ENCODE results near the gene EBF3. TPM values are rescaled to one million over a fixed set of nuclear protein-coding genes. Genes with fewer than 3 reads are reported as not detected.

Gene EBF3
- total and polyA plus RNA-seq, 2 experiments from 2014 or later: 0.22 to 0.77 TPM

DNA sequence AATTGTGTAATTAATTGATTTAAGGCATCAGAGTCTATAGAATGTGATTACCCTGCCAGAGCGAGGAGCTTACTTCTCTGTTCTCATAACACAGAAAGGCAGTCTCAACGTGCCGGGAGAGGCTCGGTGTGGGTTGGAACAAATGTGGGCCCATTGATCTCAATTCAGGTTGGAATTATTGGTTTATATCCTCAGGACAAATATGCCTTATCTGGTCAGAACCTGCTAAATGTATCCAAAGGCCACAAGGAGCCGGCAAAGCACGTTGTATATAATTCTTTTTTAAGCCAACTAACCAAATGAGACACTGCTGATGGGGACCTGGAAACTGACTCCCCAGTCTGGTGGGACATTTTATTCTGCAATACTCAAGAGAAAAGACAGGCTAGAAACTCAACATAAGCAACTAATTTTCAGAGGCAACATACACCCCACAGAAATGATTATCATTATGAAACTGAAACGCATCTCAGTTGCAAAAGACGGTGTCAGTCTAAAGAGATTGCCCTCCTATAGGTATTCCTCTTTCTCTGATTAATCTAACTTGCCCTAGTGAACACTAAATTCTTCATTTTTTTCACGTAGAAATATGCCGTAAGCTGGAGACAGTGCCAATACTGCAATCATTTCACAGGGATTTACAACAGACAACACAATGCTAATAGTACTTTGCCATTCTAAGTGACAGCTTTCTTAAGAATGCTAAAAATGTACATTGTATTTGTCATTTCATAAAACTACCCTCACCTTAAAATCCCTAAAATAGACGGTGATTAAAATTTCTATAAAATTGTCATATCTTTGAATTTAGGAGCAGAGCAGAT lies 9.4 kb downstream of the EBF3 start:
- Histone ChIP-seq H4K20me1 (ENCODE audit: insufficient read depth, poor library complexity, severe bottlenecking) (no peaks in the 10 kb centered on the region), H3K27me3 (peaks cover 59% of the 10 kb centered on the region), H3K36me3 (replicated peaks; ENCODE audit: insufficient read depth, low read depth) (no peaks in the 10 kb centered on the region), H3K9me2 (replicated peaks; ENCODE audit: insufficient read depth) (no peaks in the 10 kb centered on the region), H2AFZ (no peak overlapping the region), H3K4me1 (ENCODE audit: insufficient read depth) (peaks cover 15% of the 10 kb centered on the region), H3K27ac (no peak overlapping the region), H3K4me2 (no peak overlapping the region), H3K79me2 (no peaks in the 10 kb centered on the region), H3K9me3 (ENCODE audit: low read depth) (no peaks in the 10 kb centered on the region), H3K4me3 (no peak overlapping the region)
- no peak for DNase-seq (ENCODE audit: low spot score)
- TF ChIP-seq EZH2phosphoT487 (IDR thresholded peaks at IDR 0.05; ENCODE audit: low read depth, severe bottlenecking, unreplicated experiment): no peak
- TF ChIP-seq, protein P1, sequence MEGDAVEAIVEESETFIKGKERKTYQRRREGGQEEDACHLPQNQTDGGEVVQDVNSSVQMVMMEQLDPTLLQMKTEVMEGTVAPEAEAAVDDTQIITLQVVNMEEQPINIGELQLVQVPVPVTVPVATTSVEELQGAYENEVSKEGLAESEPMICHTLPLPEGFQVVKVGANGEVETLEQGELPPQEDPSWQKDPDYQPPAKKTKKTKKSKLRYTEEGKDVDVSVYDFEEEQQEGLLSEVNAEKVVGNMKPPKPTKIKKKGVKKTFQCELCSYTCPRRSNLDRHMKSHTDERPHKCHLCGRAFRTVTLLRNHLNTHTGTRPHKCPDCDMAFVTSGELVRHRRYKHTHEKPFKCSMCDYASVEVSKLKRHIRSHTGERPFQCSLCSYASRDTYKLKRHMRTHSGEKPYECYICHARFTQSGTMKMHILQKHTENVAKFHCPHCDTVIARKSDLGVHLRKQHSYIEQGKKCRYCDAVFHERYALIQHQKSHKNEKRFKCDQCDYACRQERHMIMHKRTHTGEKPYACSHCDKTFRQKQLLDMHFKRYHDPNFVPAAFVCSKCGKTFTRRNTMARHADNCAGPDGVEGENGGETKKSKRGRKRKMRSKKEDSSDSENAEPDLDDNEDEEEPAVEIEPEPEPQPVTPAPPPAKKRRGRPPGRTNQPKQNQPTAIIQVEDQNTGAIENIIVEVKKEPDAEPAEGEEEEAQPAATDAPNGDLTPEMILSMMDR (IDR thresholded peaks at IDR 0.05; ENCODE audit: poor library complexity): no peak
- TF ChIP-seq EZH2 (IDR thresholded peaks at IDR 0.05; ENCODE audit: borderline replicate concordance): no peak
- WGBS (ENCODE audit: low lambda C conversion rate, missing lambda C conversion rate): 84% methylated on average over 11 of the region's 11 CpGs

DNA sequence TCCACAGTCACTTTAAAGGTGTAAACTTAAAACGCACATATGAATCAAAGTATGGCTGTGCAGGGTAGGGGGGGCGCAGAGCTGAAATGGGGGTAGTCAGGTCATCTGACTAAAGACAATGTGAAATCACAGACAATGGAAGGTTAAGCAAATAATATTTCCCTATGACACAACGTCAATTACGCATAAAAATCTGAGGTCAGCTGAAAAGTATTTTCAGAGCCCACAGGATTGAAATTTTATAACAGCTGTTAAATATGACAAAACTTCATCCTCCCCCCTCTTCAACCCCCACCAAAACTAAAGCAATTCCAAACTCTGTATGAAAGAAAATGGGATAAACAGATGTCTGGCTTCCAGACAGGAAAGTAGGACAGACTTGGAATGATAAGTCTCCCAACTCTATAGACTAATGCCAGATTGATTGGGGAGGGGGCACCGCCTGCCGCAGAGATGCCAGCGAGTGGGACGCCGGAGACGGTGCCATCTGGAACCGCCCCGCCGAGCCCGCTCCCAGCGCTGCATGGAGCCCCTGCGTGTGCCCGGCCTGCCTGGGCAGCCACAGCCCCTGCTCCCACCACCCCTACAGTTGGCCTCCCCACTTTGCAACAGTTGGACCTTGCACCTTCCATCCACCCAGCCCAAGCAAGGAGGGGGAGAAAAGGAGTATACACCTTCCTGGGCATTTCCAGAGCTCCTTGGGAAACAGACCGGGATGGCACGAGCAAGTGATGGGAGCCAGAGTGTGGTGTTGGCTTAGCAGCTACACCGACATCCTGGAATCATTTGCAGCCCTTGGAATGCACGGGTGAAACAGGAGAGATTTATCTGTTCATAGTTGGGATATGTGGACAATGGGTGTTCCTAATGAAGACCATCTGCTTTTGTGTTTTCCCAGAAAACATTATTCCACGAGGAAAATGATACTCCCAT lies 10.7 kb downstream of the EBF3 start:
- no peak overlapping the region for H3K27ac ChIP-seq
- H3K4me2 ChIP-seq: no peak overlapping the region
- no peak for DNase-seq (ENCODE audit: low spot score)
- no peak overlapping the region for H2AFZ ChIP-seq
- no peaks in the 10 kb centered on the region for H3K9me3 ChIP-seq (ENCODE audit: low read depth)
- no peaks in the 10 kb centered on the region for H4K20me1 ChIP-seq (ENCODE audit: insufficient read depth, poor library complexity, severe bottlenecking)
- H3K4me1 ChIP-seq (ENCODE audit: insufficient read depth): peaks cover 2% of the 10 kb centered on the region
- no peak overlapping the region for H3K4me3 ChIP-seq
- 88% methylated on average over 22 of the region's 22 CpGs for WGBS (ENCODE audit: low lambda C conversion rate, missing lambda C conversion rate)
- TF ChIP-seq EZH2 (IDR thresholded peaks at IDR 0.05; ENCODE audit: borderline replicate concordance) (no peak), EZH2phosphoT487 (IDR thresholded peaks at IDR 0.05; ENCODE audit: low read depth, severe bottlenecking, unreplicated experiment) (no peak)
- TF ChIP-seq, protein P1 (IDR thresholded peaks at IDR 0.05; ENCODE audit: poor library complexity): no peak
- H3K9me2 ChIP-seq (replicated peaks; ENCODE audit: insufficient read depth): no peaks in the 10 kb centered on the region
- H3K79me2 ChIP-seq: no peaks in the 10 kb centered on the region
- peaks cover 46% of the 10 kb centered on the region for H3K27me3 ChIP-seq
- no peaks in the 10 kb centered on the region for H3K36me3 ChIP-seq (replicated peaks; ENCODE audit: insufficient read depth, low read depth)

DNA sequence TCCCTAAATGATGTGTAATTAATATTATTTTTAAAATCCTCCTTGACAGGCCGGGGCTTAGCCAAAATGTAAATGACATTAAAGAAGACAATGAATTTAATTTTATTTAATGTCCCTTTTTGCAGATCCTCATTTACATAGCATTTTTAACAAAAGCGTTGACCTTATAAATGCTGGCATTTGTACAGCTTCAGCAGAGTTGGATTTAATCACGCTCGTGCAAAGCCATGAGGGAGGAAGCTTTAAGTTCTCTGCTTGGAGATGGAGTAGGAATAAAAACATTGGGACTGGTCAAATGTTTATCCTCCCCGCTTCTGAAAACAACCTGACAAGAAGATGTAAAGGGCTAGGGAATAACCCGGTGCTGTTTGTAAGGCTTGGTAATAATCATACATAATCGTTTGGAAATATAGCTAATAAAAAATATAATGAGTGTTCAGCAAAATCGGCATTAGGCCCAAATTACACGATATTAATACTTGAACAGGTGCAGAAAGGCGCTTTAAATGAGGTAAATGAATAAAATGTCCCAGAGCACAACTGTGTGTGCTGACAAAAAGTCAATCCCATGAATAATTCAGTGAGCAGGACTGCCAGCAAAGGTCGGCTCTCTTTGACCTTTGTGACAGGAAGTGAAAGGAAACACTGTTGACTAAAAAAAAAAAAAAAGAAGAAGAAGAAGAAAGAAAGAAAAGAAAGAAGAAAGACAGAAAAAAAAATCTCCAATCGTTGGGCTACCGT lies 11.5 kb downstream of the EBF3 start:
- TF ChIP-seq EZH2 (IDR thresholded peaks at IDR 0.05; ENCODE audit: borderline replicate concordance): no peak
- TF ChIP-seq, protein P1 (IDR thresholded peaks at IDR 0.05; ENCODE audit: poor library complexity): no peak
- no peak for TF ChIP-seq EZH2phosphoT487 (IDR thresholded peaks at IDR 0.05; ENCODE audit: low read depth, severe bottlenecking, unreplicated experiment)
- Histone ChIP-seq H3K27me3 (peaks cover 38% of the 10 kb centered on the region), H3K4me2 (no peak overlapping the region), H3K4me3 (no peak overlapping the region), H3K9me3 (ENCODE audit: low read depth) (no peaks in the 10 kb centered on the region), H3K9me2 (replicated peaks; ENCODE audit: insufficient read depth) (no peaks in the 10 kb centered on the region), H3K36me3 (replicated peaks; ENCODE audit: insufficient read depth, low read depth) (no peaks in the 10 kb centered on the region), H4K20me1 (ENCODE audit: insufficient read depth, poor library complexity, severe bottlenecking) (no peaks in the 10 kb centered on the region), H2AFZ (no peak overlapping the region), H3K4me1 (ENCODE audit: insufficient read depth) (no peaks in the 10 kb centered on the region), H3K27ac (no peak overlapping the region), H3K79me2 (no peaks in the 10 kb centered on the region)
- DNase-seq (ENCODE audit: low spot score): no peak
- 90% methylated on average over 13 of the region's 13 CpGs for WGBS (ENCODE audit: low lambda C conversion rate, missing lambda C conversion rate)
